Stimulated activated CD8-positive, alpha-beta memory T cell treated with anti-CD3 and anti-CD28 coated beads, Interleukin-2, amount 100 ng/mL, for 48 hours (primary cell): ENCODE results near the gene SUPT20HL1.
"Not testable (repeated sequence)": the region's sequence is repeated elsewhere in the genome, so short reads cannot be mapped to it uniquely, and the experiment has no call there.

Experiments
- DNase-seq, 2 donors: peaks; one replicate each; pipeline ENCODE4 v3.0.0-alpha.2; 2020; ENCODE audit warnings: low read depth in 2 of 2

Gene SUPT20HL1

DNA sequence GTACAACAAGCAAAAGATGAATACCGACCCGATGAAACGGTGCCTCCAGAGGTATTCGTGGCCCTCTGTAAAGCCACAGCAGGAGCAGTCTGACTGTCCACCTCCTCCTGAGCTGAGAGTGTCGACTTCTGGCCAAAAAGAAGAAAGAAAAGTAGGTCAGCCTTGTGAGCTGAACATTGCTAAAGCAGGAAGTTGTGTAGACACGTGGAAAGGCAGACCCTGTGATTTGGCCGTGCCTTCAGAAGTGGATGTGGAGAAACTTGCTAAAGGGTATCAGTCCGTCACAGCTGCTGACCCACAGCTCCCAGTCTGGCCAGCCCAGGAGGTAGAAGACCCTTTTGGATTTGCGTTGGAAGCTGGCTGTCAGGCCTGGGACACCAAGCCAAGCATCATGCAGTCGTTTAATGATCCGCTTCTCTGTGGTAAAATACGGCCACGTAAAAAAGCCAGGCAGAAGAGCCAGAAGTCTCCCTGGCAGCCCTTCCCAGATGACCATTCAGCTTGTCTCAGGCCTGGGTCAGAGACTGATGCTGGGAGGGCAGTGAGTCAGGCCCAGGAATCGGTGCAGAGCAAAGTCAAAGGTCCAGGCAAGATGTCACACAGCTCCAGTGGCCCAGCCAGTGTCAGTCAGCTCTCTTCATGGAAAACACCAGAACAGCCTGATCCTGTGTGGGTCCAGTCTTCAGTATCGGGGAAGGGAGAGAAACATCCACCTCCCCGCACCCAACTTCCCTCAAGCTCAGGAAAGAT lies 3.2 kb downstream of the SUPT20HL1 start:
- DNase-seq, result not testable (repeated sequence)

DNA sequence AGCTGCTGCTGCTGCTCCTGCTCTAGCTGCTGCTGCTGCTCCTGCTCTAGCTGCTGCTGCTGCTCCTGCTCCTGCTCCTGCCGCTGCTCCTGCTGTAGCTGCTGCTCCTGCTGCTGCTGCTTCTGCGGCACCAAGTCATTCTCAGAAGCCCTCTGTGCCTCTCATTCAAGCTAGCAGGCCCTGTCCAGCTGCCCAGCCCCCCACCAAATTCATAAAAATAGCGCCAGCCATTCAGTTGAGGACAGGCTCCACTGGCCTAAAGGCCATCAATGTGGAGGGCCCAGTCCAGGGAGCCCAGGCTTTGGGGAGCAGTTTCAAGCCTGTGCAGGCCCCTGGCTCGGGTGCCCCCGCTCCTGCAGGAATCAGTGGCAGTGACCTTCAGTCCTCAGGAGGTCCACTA lies 3.9 kb downstream of the SUPT20HL1 start:
- no peak for DNase-seq

DNA sequence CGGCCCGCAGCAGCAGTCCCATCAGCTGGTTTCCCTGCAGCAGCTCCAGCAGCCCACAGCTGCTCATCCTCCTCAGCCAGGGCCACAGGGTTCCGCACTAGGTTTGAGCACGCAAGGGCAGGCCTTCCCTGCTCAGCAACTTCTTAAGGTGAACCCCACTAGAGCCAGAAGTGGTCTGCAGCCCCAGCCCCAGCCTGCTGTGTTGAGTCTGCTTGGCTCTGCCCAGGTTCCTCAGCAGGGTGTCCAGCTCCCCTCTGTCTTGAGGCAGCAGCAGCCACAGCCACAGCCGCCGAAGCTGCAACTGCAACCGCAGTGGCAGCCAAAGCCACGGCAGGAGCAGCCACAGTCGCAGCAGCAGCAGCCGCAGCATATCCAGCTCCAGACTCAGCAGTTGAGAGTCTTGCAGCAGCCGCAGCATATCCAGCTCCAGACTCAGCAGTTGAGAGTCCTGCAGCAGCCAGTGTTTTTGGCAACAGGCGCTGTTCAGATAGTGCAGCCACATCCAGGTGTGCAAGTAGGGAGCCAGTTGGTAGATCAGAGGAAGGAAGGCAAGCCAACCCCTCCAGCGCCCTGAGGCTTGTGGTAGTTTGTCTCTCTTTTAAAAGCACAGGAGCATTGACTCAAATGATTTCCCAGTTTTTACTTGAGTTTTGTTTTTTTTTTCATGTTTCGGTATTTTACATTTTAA lies 4.6 kb downstream of the SUPT20HL1 start:
- DNase-seq, result no peak

DNA sequence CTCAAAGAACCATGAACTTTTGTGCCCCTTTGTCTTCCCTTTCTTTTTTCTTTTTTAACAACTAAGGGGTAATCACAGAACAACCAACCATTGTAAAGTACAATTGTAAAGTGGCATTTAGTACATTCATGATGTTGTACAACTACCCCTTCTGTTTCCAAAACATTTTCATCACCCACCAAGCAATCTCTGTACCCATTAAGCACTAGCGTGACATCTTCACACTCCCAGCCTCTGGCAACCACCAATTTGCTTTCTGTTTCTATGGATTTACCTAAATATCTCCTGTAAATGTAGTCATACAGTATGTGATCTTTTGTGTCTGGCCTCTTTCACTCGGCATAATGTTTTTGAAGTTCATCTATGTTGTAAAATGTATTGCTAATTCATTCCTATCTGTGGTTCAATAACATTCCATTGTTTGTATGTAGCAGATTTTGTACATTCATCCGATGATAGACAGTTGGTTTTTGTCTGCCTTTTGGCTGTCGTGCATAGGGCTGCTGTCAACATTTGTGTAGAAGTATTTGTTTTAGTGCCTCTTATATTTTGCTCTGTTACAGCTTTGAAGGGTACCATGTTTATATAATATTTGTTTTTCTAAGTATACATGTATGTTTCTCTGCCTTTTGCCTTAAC lies 6.4 kb downstream of the SUPT20HL1 start:
- DNase-seq, result not testable (repeated sequence)

DNA sequence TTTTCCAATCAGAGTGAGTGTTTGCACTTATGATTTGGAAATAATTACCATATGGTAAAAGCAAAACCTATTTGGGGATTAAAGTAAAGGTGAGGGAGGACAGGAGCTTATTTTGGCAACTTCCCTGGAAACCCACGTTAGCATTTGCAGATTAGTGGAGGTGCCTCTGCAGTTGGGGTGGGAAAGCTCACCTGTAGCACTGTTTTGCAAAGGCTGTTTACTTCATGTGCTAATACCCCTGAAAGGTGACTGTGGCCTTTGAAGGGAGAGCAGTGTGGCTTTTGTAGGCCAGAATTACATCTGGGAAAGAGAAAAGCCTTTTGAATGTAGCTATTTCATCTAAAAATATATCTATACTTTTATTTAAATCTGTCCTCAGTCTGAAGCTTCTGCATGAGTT lies 9.4 kb downstream of the SUPT20HL1 start:
- no peak for DNase-seq

DNA sequence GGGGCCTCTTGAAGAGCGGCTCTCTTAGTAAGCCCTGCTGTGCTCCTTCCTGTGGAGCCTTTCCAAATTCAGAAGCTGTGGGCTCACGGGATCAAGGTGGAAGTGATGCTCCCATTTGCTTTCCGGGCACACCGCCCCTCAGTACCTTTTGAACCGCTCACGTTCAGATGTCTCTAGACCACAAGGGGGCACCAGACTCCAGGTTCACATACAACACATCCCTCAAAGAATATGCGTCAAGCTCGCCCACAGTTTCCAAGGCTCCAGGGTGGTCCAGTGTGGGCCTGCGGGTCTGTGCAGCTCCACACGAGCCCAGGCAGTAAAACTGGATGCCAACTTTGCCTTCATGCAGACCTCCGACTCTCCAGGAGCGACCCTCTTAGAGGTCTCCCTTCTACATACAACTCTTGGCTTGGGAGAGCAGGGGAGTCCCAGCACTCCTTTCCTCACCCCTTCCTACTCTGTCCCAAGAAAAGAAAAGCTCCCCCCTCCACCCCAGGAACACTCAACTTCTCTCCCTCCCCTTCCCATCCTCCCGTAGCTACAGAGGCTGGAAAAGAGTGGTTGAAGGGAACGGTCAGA lies 11.0 kb downstream of the SUPT20HL1 start:
- peak; percentile 29 to 40 for DNase-seq

DNA sequence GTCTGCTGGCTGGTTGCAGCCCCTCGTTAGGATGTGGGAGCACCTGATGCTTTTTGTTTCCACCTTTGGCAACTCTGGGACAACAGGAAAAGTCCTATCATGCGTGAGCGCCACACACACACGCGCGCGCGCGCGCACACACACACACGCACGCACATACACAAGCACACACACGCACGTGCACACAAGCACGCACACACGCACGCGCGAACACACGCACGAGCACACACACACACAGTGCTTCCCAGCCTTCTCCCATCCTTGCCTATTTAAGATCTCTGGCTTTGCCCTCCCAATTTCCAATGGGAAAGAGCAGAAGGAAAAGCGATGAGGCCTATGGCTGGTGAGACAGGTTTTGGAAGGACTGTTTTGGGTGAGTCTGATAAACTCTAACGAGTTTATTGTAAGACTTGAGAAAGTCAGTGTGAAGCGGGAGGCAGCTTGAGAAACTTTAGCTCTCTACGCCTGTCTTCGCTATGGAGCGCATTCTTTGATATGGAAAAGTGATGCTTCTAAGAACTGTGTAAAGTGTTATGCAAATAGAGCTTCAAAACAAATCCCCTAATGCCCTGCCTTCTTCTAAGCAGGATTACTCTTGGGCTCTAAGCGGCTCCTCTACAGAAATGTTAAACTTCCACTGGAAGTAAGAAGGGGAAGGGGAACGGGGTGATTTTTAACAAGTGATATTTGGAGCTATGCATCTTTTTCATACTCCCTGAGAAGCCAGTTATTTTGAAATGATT lies 11.8 kb downstream of the SUPT20HL1 start:
- DNase-seq, result no peak

DNA sequence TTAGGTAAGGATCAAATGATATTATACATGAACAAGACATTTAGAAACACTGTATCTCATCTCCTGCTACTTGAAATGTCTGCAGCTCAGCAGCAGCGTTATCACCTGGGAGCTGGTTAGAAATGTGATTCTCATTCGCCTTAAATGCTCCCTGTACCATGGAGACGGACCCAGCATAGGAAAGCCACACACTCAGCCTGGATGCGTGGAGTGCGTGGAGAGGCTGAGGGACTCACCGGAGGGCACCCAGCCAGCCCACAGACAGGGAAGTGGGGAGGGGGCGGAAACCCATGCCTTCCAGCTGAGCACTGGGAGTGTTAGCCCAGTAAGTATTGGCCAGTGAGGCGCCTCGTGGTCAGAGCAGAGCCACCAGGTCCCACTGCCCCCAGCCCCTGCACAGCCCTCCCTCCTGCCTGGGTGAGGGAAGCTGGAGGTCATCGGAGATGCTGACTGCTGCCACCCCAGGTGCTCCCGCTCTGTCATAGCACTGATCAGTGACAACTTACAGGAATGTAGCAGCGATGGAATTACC lies 15.2 kb downstream of the SUPT20HL1 start:
- no peak for DNase-seq

DNA sequence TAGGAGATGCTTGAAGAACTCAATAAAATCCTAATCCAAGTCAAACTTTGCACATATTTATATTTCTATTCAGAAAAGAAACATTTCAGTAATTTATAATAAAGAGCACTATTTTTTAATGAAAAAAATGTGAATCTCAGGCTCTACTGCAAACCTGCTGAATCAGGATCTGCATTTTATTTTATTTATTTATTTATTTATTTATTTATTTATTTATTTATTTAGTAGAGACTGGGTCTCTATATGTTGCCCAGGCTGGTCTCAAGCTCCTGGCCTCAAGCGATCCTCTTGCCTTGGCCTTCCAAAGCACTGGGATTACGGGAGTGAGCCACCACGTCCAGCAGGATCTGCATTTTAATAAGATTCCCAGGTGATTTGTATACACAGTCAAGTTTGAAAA lies 16.0 kb downstream of the SUPT20HL1 start:
- no peak for DNase-seq

DNA sequence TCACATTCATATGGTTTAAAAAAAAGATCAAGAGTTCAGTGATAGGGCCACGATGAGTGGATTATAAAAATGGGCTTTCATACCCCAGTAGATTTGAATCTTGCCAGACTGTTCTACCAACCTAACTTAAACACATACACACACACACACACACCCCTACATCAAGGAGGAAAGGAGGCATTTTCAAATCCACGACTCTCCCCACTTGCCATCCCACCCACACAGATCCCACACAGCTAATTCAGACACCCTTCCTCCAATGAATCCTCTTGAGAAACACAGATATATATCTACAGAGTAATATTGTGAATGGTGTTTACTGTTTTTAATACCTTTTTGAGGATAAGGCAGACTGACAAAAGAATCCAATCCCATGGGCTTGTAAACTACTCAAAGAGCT lies 16.8 kb downstream of the SUPT20HL1 start:
- DNase-seq, result no peak

DNA sequence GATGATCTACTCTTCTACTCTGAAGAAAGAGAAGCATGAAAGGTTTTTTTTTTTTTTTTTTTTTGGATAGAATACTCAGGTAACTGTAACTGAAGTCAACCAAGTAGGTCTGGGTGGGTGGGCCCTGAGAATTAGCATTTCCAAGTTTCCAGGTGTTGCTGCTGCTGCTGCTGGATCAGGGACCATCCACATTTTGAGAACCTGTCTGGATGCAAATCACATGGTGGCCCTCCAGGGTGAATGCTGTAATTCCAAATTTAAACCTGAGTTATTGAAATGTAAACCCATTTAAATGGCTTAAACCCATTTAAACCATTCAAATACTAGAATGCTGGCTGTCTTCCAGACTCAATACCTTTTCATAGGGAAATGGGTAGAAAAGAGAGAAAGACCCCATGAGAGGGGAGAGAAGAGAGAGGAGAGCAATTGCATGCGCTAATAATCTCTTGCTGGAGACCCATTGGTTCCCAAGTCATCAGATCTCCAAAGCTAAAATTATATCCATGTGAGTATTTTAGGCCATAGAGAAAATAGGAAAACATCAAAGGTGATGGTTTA lies 17.6 kb downstream of the SUPT20HL1 start:
- DNase-seq, result no peak

DNA sequence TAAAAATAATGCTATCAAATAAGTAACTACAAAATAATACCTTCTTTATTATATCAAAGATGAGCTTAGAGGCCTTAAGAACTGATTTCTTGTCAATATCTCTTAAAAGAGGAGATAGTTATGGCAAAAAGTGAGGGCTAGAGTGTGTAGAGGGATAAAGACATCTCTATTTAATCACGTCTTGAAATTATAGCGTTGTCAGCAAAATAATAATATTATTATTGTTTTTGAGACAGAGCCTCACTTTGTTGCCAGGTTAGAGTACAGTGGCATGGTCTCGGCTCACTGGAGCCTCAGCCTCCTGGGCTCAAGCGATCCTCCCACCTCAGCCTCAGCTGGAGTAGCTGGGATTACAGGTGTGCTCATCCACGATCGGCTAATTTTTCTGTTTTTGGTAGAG lies 18.3 kb downstream of the SUPT20HL1 start:
- no peak for DNase-seq

DNA sequence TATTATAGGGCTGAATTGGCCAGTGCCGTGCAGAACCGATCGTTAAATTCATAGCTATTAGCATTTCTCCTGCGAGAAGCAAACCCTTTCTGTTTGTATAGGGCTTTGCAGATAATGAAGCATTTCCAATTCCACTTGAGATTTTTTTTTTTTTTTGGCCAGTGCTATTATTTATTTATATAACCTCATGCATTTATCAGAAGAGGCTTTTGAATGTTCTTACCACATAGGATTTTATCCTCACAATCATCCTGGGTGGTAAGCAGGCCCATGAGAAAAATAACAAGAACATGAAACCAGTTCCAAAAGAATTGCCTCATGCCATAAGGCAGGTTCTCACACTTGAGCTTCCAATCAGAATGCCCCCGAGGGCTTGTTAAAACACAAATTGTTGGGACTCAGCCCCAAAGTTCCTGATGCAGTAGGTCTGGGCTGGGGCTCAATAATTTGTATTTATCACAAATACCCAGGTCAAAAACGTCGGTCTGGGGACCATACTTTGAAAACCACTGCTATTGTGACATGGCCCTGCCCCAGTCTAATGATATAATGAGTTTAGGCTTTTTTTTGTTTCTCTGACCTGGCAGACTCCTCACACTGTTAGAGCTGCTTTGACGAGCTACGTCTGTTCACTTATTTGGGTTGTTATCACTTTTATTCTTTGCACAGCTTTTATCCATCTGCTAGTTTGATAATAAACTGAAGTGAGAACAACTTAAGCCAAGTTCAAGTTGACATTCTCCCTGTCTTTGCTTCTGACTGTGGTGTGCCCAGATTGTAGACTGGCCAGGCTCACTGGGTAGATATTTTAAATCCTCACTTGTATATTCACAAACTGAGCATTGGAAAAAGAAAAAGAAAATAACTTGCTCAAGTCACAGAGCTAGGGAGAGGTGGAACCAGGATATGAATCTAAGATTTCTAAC lies 20.1 kb downstream of the SUPT20HL1 start:
- DNase-seq, result no peak

DNA sequence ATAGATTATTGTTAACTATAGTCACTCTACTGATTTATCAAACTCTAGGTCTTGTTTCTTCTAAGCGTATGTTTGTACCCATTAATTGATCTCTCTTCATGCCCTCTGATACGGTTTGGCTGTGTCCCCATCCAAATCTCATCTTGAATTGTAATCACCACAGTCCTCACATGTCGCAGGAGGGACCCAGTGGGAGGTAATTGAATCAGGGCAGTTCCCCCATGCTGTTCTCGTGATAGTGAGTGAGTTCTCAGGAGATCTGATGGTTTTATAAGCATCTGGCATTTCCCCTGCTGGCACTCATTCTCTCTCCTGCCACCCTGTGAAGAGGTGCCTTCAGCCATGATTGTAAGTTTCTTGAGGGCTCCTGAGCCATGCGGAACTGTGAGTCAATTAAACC lies 21.9 kb downstream of the SUPT20HL1 start:
- not testable (repeated sequence) for DNase-seq

DNA sequence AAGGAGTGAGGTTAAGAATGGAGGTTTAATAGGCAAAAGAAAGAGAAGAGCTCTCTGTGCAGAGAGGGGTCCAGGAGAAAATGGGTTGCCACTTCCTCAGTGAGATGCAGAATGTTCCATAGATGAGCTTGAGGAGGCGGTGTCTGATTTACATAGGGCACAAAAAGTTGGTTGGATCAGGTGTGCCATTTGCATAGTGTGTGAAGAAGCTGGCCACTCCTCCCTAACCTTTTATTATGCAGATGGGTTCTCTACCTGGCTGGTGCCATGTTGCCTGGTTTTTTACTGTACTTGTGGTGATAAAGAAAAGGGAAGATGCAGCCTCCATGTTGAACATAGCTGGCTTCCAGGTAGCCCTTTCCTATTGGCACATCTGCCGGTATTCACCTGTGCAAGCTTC lies 27.3 kb downstream of the SUPT20HL1 start:
- DNase-seq, result no peak

DNA sequence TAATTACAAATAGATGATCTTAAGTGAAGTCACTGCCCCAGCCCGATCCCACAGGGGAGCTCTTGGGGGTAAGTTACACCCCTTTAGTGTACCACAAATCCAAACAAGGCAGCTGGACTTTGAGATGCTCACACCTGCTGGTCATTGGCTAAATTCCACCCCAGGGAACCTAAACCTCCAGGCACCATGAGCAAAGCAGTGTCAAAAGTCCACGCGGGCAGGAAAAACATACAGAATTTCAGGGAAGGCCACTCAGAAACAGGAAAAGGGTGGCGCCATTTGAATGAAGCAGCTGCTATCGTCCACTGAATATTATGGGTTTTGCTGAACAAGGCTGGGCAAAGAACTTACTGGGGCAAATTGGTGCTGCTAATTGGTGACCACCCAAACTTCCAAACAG lies 30.9 kb downstream of the SUPT20HL1 start:
- no peak for DNase-seq

DNA sequence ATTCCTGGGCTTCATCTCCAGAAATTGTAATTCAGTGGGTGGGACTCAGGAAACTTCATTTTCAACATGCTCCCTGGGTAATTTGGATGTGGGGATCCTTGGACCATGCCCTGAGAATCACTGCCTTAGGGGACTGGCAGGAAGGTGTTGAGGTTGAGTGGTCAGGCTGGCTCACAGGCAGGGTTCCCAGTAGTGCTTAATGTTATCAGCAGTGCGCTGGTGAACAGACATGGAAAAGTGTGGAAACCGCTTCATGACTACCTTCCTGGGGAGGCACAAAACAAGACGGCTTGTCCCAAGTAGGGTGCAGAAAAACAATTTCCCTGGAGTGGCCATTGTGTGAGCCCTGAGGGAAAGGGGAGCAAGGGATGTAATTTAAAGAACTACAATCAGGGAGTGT lies 31.4 kb downstream of the SUPT20HL1 start:
- no peak for DNase-seq

DNA sequence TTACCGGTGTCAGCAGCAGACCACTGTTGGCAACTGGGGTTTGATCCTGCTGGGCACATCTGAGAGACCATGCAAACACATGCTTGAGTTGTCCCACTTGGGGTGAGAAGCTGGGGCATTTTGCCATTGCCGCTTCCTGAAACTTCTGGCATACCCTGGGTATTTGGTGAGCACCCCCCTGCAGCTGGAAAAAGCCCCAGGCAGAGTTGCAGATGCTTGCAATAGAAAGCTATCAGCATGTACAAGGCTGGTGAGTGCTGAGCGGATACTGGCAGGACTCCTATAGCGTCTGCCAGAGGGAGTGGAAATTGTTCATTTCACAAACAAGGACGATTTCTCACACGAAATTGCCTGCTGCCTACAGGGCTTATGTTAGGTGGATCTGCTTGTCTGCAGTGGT lies 32.3 kb downstream of the SUPT20HL1 start:
- no peak for DNase-seq

DNA sequence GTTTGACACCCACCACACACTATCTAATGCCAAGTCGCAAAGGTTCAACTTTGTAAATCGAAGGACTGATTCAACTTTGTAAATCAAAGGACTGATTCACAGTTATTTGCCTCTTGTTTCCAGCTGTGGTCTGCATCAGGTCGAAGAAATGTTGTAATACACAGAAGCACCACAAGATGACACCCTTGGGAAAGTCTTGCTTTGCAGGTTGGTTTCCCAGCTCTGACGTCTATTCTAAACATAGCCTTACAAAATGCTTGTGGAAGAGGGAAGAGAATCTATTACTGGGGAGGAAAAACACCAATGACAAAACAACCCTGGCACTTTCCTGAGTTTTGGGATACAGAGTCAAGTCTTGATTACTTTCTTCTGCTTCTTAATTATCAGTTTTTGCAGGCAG lies 35.3 kb downstream of the SUPT20HL1 start:
- no peak for DNase-seq

DNA sequence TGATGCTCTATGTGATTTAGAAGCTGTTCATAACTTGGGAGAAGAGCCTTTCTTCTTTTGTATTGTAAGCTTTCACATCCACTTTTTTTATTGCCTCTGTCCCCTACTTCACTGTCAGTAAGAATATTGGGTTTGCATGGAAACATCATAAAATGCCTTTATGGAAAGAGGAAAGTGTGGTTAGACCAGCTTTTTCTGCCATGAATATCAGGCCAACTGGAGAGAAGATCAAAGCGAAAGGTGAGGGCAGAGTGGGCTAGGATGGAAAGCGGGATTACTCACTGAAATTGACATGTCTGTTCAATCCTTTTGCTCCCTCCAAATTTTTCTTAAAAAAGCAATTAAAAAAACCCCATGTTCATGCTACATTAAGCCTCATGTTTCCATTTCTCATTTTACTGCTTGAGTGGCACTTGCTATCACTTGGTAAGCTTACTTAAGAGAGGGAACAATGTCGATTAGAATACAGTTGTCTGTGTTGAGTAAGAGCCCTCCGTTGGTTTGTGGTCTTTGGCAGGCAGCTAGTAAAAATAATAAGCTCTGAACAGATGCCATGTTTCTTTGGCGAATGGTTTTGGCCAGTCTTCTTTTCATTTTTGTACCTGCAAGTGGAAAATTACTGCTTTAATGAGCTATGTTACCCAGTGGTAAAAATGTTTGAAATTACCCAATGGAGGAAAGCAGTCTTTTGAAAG lies 35.9 kb downstream of the SUPT20HL1 start:
- no peak for DNase-seq
